GM12878 (cell line): ENCODE measurements around the gene GNG3. TPM values are rescaled to one million over a fixed set of nuclear protein-coding genes. Genes with fewer than 3 reads are reported as not detected.
A peak's percentile ranks its signal among the peaks of the same experiment; 100 is the strongest.

Experiments used
- BCL11A ChIP-seq: IDR thresholded peaks from 2 replicates; pipeline ENCODE4 v1.6.1; 2011; ENCODE audit warnings: low read depth, low read length
- BMI1 ChIP-seq: fragments of 450-650 bp; IDR thresholded peaks from 2 replicates; pipeline ENCODE4 v1.6.1; 2016; ENCODE audit warnings: mild to moderate bottlenecking, moderate library complexity, borderline replicate concordance
- BRCA1 ChIP-seq: IDR thresholded peaks from 2 replicates; pipeline ENCODE4 v1.6.1; 2011; ENCODE audit warnings: low read depth, low read length, improper control_type of control experiment
- ETV6 ChIP-seq, 2 experiments: fragments of 450-650 bp in 1 of 2; IDR thresholded peaks in 1 of 2; conservative IDR thresholded peaks in 1 of 2; 2 replicates each; pipeline ENCODE4 v1.6.1; 2014; ENCODE audit warnings: antibody characterized with exemption in 1 of 2, borderline replicate concordance in 1 of 2, low read depth in 1 of 2, mild to moderate bottlenecking in 1 of 2, moderate library complexity in 1 of 2
- FOXK2 ChIP-seq: fragments of 450-650 bp; IDR thresholded peaks from 2 replicates; pipeline ENCODE4 v1.6.1; 2017; ENCODE audit warnings: mild to moderate bottlenecking, moderate library complexity
- HSF1 ChIP-seq: fragments of 150-350 bp; IDR thresholded peaks from 2 replicates; pipeline ENCODE4 v1.6.1; 2014; ENCODE audit warnings: mild to moderate bottlenecking, low read depth, low read length
- NR2F1 ChIP-seq: fragments of 450-650 bp; conservative IDR thresholded peaks from 2 replicates; pipeline ENCODE4 v1.6.1; 2017; ENCODE audit warnings: mild to moderate bottlenecking
- PAX5 ChIP-seq: IDR thresholded peaks from 2 replicates; pipeline ENCODE4 v1.6.1; 2011; ENCODE audit warnings: low read depth, low read length, borderline replicate concordance
- PBX3 ChIP-seq: IDR thresholded peaks from 2 replicates; pipeline ENCODE4 v1.6.1; 2011; ENCODE audit warnings: mild to moderate bottlenecking, low read depth, low read length, moderate library complexity; ENCODE audit not compliant: insufficient replicate concordance
- POLR2AphosphoS2 ChIP-seq: IDR thresholded peaks from 2 replicates; pipeline ENCODE4 v1.6.1; 2011; ENCODE audit warnings: low read depth, mild to moderate bottlenecking, low read length, improper control_type of control experiment, moderate library complexity
- RAD21 ChIP-seq: IDR thresholded peaks from 2 replicates; pipeline ENCODE4 v1.6.1; 2011; ENCODE audit warnings: mild to moderate bottlenecking, low read depth, low read length, moderate library complexity; ENCODE audit not compliant: insufficient read depth
- RBBP5 ChIP-seq: fragments of 200-600 bp; sonication (generic); conservative IDR thresholded peaks from 2 replicates; pipeline ENCODE4 v1.6.1; 2016
- SMAD1 ChIP-seq: fragments of 450-650 bp; IDR thresholded peaks from 2 replicates; pipeline ENCODE4 v1.6.1; 2018; ENCODE audit warnings: mild to moderate bottlenecking, low read depth; ENCODE audit not compliant: partially characterized antibody
- STAT3 ChIP-seq: IDR thresholded peaks from 2 replicates; pipeline ENCODE4 v1.6.1; 2011; ENCODE audit warnings: low read depth, low read length, improper control_type of control experiment
- TAF1 ChIP-seq: IDR thresholded peaks from 2 replicates; pipeline ENCODE4 v1.6.1; 2011; ENCODE audit warnings: mild to moderate bottlenecking, low read depth, low read length, borderline replicate concordance
- TARDBP ChIP-seq: IDR thresholded peaks from 2 replicates; pipeline ENCODE4 v1.6.1; 2016; ENCODE audit warnings: borderline replicate concordance
- YY1 ChIP-seq: IDR thresholded peaks from 2 replicates; pipeline ENCODE4 v1.6.1; 2011; ENCODE audit warnings: low read depth, mild to moderate bottlenecking, low read length
- ZBTB33 ChIP-seq: fragments of 450-650 bp; IDR thresholded peaks from 2 replicates; pipeline ENCODE4 v1.6.1; 2017; ENCODE audit warnings: mild to moderate bottlenecking
- ZSCAN29 ChIP-seq: fragments of 450-650 bp; IDR thresholded peaks from 2 replicates; pipeline ENCODE4 v1.6.1; 2017; ENCODE audit warnings: mild to moderate bottlenecking, moderate library complexity
- polyA plus RNA-seq, 11 experiments: library from polyadenylated mRNA; depleted of rRNA in 4 of 11; unstranded in 6 of 11; stranded (reverse) in 5 of 11; fragments of >200 nt; fragmentation: Nextera tagmentation in 4 of 11; fragmentation: Illumina TruSeq in 1 of 11; extraction: Ambion mirVana in 4 of 11; extraction: Trizol in 1 of 11; gene quantifications; 1 replicate in 1 of 11; 2 replicates in 10 of 11; pipeline versions ENCODE4 v1.2.1 to v1.2.3, GENCODE V29; 2011 to 2016; ENCODE audit warnings: inconsistent platforms in 2 of 11, missing spikeins in 2 of 11, low read depth in 1 of 11
- total RNA-seq, 4 experiments: library from RNA; depleted of rRNA in 3 of 4; stranded (reverse); fragments of >200 nt in 3 of 4; fragmentation: Illumina TruSeq in 1 of 4; extraction: Trizol in 1 of 4; gene quantifications; 2 replicates each; pipeline versions ENCODE4 v1.2.1 to v1.2.3, GENCODE V29; 2013 to 2021
- TF ChIP-seq, protein P1 (sequence below): fragments of 450-650 bp; IDR thresholded peaks from 2 replicates; pipeline ENCODE4 v1.6.1; 2017; ENCODE audit warnings: mild to moderate bottlenecking, moderate library complexity

The GNG3 gene
- total and polyA plus RNA-seq, 10 of the 15 experiments (the other 5 are each of a cell fraction or from before 2014, with no cell fraction given), result 0.27 to 0.83 (median 0.57) TPM; not detected in 5

DNA sequence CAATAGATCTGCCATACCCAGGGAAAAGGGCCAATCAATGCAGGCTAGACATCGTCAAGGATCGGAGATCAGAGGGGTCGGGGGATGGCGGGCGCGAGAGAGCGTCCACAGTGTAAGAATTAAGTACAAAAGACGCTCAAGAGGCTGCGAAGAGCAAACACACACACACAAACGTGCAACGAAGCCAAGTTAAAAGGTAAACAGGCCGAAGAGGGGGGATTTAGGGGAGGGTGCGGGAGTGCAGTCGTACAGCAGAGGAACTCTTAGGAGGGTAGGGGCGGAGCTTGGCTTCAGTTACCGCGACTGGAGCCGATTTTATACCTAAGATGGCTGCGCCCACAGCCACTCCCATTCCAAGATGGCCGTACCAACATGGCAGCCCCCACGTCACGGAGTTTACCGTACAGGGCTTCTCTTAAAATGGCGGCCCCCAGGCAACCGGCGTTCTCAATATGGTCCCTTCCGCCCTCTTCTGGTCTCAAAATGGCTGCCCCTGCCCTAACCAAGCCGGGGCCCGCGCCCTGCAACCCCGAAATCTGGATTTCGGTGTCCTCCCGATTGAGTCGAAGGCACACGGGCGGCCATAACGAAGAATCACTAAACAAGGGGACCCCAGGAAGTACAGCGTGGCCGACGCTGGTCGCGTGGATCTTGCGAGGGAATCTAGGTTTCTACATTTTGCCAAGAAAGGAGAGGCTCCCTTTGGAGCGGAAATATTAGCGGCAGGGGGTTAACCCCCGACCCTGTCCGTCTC, 1.9 kb downstream of the GNG3 start (continued):
- TF ChIP-seq BMI1 (no peak), PAX5 (0 out of 2 replicates have a peak, but pooled peaks have one; percentile 46), RBBP5 (no peak), NR2F1 (0 out of 2 replicates have a peak, but pooled peaks have one; percentile 23), TARDBP (peak; percentile 83; the same call in 1 of the 2 replicates), ETV6 (conservative IDR thresholded peaks at IDR 0.05 in 1 of 2, IDR thresholded peaks at IDR 0.05 in 1 of 2; ENCODE audit: borderline replicate concordance in 1 of 2, low read depth in 1 of 2) (no peak), TAF1 (peak; percentile 88), FOXK2 (no peak), RAD21 (no peak), ZSCAN29 (no peak), ZBTB33 (peak; percentile 8; the same call in 1 of the 2 replicates), SMAD1 (peak; percentile 54), PBX3 (peak; percentile 38), BRCA1 (no peak), POLR2AphosphoS2 (peak; percentile 93), YY1 (peak; percentile 100), HSF1 (peak; percentile 37; the same call in 1 of the 2 replicates), BCL11A (no peak), STAT3 (0 out of 2 replicates have a peak, but pooled peaks have one; percentile 28)
- TF ChIP-seq, protein P1, sequence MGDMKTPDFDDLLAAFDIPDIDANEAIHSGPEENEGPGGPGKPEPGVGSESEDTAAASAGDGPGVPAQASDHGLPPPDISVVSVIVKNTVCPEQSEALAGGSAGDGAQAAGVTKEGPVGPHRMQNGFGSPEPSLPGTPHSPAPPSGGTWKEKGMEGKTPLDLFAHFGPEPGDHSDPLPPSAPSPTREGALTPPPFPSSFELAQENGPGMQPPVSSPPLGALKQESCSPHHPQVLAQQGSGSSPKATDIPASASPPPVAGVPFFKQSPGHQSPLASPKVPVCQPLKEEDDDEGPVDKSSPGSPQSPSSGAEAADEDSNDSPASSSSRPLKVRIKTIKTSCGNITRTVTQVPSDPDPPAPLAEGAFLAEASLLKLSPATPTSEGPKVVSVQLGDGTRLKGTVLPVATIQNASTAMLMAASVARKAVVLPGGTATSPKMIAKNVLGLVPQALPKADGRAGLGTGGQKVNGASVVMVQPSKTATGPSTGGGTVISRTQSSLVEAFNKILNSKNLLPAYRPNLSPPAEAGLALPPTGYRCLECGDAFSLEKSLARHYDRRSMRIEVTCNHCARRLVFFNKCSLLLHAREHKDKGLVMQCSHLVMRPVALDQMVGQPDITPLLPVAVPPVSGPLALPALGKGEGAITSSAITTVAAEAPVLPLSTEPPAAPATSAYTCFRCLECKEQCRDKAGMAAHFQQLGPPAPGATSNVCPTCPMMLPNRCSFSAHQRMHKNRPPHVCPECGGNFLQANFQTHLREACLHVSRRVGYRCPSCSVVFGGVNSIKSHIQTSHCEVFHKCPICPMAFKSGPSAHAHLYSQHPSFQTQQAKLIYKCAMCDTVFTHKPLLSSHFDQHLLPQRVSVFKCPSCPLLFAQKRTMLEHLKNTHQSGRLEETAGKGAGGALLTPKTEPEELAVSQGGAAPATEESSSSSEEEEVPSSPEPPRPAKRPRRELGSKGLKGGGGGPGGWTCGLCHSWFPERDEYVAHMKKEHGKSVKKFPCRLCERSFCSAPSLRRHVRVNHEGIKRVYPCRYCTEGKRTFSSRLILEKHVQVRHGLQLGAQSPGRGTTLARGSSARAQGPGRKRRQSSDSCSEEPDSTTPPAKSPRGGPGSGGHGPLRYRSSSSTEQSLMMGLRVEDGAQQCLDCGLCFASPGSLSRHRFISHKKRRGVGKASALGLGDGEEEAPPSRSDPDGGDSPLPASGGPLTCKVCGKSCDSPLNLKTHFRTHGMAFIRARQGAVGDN, result no peak
